ENCODE results near the gene HES6.

- TF ChIP-seq POLR2AphosphoS5 (IDR thresholded peaks at IDR 0.05; ENCODE audit: low read depth, low read length) = no peak
- no peak for TF ChIP-seq EZH2 (IDR thresholded peaks at IDR 0.05; ENCODE audit: low read depth, low read length, severe bottlenecking)
These were observed 48.2 kb upstream of the HES6 start, which contains the start of gene PER2 for GRCh38 chr2:238287737-238288649.
